NT2/D1 (cell line): ENCODE measurements around the gene ITGA1.

Source experiments
- DNase-seq: peaks from one replicate; pipeline ENCODE4 v3.0.0-alpha.2; 2011; ENCODE audit warnings: low read depth, low spot score
- H3K27me3 ChIP-seq: 2 replicates; pipeline ENCODE4 v1.6.0; 2011; ENCODE audit warnings: mild to moderate bottlenecking; ENCODE audit not compliant: insufficient read length, insufficient read depth
- H3K36me3 ChIP-seq: 2 replicates; pipeline ENCODE4 v1.6.1; 2011; ENCODE audit warnings: mild to moderate bottlenecking, low read length, mixed read lengths; ENCODE audit not compliant: insufficient read depth, insufficient read length
- H3K4me1 ChIP-seq: 2 replicates; pipeline ENCODE4 v1.5.1; 2011; ENCODE audit not compliant: insufficient read depth, insufficient read length
- H3K4me3 ChIP-seq: 2 replicates; pipeline ENCODE4 v1.5.1; 2011; ENCODE audit warnings: low read depth; ENCODE audit not compliant: insufficient read length
- H3K9ac ChIP-seq: 2 replicates; pipeline ENCODE4 v1.6.0; 2011; ENCODE audit warnings: low read depth; ENCODE audit not compliant: insufficient read length
- H3K9me3 ChIP-seq: 2 replicates; pipeline ENCODE4 v1.5.1; 2011; ENCODE audit warnings: mild to moderate bottlenecking, low read length; ENCODE audit not compliant: insufficient read depth
- SUZ12 ChIP-seq: IDR thresholded peaks from 2 replicates; pipeline ENCODE4 v1.6.1; 2011; ENCODE audit not compliant: insufficient read length, insufficient read depth; ENCODE audit errors: extremely low read depth
- YY1 ChIP-seq: IDR thresholded peaks from 2 replicates; pipeline ENCODE4 v1.6.1; 2011; ENCODE audit not compliant: insufficient read length, insufficient read depth
- ZNF274 ChIP-seq: IDR thresholded peaks from 2 replicates; pipeline ENCODE4 v1.6.1; 2011; ENCODE audit warnings: mild to moderate bottlenecking, low read depth, low read length

Gene ITGA1

DNA sequence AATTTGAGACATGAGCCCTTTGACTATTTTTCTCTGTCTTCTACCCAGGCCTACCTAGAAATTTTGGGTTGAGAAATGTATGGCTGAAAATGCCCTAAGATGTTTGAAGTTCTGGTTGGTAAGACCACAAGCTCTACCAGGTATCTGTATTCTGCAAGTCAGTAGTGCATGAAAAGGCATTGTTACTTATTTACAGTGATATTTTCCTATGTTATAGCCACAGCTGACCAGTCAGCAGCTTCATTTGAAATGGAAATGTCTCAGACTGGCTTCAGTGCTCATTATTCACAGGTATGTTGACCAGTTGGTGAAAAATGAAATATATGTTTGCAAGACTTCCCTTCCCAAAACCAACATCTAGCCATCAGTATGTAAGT lies 109.5 kb downstream of the ITGA1 start:
- Histone ChIP-seq H3K4me3 (no peak overlapping the region), H3K27me3 (no peaks in the 10 kb centered on the region), H3K36me3 (no peaks in the 10 kb centered on the region), H3K4me1 (no peaks in the 10 kb centered on the region), H3K9me3 (no peaks in the 10 kb centered on the region), H3K9ac (no peak overlapping the region)
- no peak for DNase-seq
- TF ChIP-seq ZNF274: no peak
- TF ChIP-seq YY1: no peak
- no peak for TF ChIP-seq SUZ12

DNA sequence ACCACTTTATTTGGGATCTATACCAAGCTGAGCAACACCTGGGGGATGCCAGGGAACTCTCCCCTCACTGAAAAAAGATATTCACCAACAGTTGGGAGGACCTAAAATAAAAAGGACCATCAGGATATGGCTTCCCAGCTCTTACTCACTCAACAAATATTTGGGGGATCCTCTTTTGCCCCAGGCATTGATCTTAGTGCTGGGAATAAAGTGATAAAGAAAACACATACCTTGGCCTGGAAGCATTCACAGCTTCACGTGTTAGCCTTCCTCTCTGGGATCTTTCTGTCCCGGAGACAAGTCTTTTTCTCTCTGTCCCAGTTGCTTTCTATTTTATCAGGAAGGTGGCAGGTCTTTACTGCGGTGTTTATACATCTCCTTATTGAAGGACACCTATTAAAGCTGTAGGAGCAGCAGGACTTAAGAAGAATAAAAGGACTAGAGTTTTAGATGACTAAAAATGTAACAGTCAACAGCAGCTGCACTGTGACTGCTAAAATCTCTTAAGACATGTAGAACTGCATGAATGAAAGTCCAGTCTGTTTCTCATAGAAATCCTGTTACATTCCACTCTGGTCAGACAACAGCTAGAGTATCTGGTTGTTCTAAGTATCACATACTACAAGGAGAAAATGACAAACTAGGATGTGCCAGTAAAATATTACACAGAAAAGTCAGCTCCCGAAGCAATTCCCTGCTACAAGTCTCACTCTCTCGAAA lies 111.4 kb downstream of the ITGA1 start:
- Histone ChIP-seq H3K27me3 (no peaks in the 10 kb centered on the region), H3K36me3 (no peaks in the 10 kb centered on the region), H3K9ac (no peak overlapping the region), H3K9me3 (no peaks in the 10 kb centered on the region), H3K4me1 (no peaks in the 10 kb centered on the region), H3K4me3 (no peak overlapping the region)
- TF ChIP-seq YY1 (no peak), SUZ12 (no peak), ZNF274 (no peak)
- no peak for DNase-seq

DNA sequence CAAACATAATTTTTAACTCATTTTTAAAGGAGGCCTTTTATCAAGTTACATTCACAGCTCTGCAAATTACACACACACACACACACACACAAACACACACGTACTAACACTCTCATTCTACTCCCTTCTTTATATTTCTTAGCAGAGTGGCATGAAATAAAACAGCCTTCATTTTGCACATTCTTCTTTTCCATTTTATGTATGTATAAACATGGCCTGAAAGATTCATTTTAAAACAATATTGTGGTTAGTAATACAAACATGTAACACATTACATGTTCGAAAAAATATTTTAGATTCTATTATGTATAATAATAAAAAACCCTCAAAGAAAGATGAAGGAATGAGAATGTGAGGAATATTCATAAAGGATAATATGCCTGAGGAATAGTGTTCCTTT lies 115.4 kb downstream of the ITGA1 start:
- no peak overlapping the region for H3K4me3 ChIP-seq
- no peak overlapping the region for H3K9ac ChIP-seq
- no peak for DNase-seq
- no peaks in the 10 kb centered on the region for H3K4me1 ChIP-seq
- no peaks in the 10 kb centered on the region for H3K36me3 ChIP-seq
- TF ChIP-seq SUZ12 (no peak), ZNF274 (no peak)
- H3K9me3 ChIP-seq: no peaks in the 10 kb centered on the region
- no peaks in the 10 kb centered on the region for H3K27me3 ChIP-seq

DNA sequence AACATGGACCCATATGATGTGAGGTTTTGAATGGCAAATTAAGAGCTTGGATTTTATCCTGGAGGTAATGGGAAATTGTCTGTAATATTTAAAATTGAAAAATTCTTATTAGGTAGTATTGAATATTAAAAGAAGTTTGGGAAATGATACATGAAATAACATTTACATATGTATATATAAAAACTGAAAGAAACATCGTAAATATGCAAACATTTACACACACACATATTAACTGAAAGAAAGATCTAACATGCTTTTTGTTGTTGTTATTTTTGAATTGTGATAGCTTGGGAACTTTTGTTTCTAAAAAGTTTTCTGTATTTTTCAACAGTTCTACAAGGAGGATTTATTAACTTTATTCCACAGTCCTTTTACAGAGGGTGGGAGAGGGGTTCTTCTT lies 118.6 kb downstream of the ITGA1 start:
- Histone ChIP-seq H3K4me3 (no peak overlapping the region), H3K36me3 (no peaks in the 10 kb centered on the region), H3K9me3 (no peaks in the 10 kb centered on the region; the same call in 1 of the 2 replicates), H3K27me3 (no peaks in the 10 kb centered on the region), H3K4me1 (no peaks in the 10 kb centered on the region), H3K9ac (no peak overlapping the region)
- TF ChIP-seq SUZ12: no peak
- TF ChIP-seq YY1: no peak
- TF ChIP-seq ZNF274: no peak
- no peak for DNase-seq

DNA sequence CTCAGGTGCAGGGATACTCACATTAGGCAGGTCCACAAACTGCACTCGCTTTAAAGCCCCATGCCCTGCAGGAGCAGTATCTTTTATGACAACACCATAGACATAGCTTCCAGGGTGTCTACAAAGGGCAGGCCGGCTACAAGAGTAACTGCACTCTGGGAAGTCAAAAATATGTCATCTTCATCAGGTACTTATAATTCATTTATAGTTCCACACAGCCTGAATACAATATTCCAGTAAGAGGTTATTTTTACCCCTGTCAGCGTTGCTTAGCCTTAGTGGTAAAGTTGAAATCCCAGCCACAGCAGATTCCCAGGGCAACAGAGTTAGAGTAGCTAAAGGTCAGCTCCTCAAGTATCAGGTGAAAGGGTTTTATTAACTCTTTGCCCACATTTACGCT lies 119.1 kb downstream of the ITGA1 start:
- Histone ChIP-seq H3K4me1 (no peaks in the 10 kb centered on the region), H3K36me3 (no peaks in the 10 kb centered on the region), H3K27me3 (no peaks in the 10 kb centered on the region), H3K9ac (no peak overlapping the region), H3K4me3 (no peak overlapping the region), H3K9me3 (no peaks in the 10 kb centered on the region; the same call in 1 of the 2 replicates)
- DNase-seq: no peak
- TF ChIP-seq ZNF274 (no peak), SUZ12 (no peak), YY1 (no peak)

DNA sequence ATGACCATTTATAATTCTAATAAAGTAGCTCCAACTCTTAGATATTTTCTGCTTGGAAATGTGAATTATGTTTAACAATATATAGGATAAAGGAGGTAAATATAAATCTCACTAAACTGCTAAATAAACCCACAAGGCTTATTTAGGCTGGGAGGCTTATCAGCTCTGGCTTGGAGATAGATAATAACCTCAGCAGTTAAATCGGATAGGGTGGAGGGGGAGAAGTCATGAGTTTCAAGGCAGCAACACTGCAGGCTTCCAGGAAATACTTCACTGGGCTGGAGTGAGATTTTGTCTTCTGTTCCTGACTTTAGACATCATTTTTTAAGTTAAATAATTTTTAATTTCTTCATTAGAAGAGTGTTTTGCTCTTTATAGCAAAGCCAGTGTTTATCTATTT lies 121.5 kb downstream of the ITGA1 start:
- TF ChIP-seq SUZ12 (no peak), YY1 (no peak), ZNF274 (no peak)
- no peak for DNase-seq

DNA sequence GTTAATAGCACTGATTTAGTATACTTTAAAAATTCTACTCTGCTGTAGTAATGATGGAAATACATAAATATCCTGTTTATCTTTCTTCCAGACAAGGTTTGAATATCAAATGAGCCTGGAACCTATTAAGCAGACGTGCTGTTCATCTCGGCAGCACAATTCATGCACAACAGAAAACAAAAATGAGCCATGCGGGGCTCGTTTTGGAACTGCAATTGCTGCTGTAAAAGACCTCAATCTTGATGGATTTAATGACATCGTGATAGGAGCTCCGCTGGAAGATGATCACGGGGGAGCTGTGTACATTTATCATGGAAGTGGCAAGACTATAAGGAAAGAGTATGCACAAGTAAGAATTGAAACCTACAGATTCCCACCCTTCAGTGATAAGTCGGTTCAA lies 122.4 kb downstream of the ITGA1 start:
- no peaks in the 10 kb centered on the region for H3K27me3 ChIP-seq
- DNase-seq: no peak
- H3K4me3 ChIP-seq: no peak overlapping the region
- H3K9ac ChIP-seq: no peak overlapping the region
- no peaks in the 10 kb centered on the region for H3K36me3 ChIP-seq
- no peaks in the 10 kb centered on the region for H3K4me1 ChIP-seq
- no peaks in the 10 kb centered on the region; the same call in 1 of the 2 replicates for H3K9me3 ChIP-seq
- TF ChIP-seq SUZ12: no peak
- TF ChIP-seq YY1: no peak
- TF ChIP-seq ZNF274: no peak

More for the DNA sequence above, 121.5 kb downstream of the ITGA1 start:
- Histone ChIP-seq H3K36me3 (no peaks in the 10 kb centered on the region), H3K9ac (no peak overlapping the region), H3K9me3 (no peaks in the 10 kb centered on the region; the same call in 1 of the 2 replicates), H3K4me3 (no peak overlapping the region), H3K27me3 (no peaks in the 10 kb centered on the region), H3K4me1 (no peaks in the 10 kb centered on the region)
